GM21515 (cell line): Measurements from ENCODE around the gene RNGTT.
A peak's percentile ranks its signal among the peaks of the same experiment; 100 is the strongest.
"Not testable (repeated sequence)": the region's sequence is repeated elsewhere in the genome, so short reads cannot be mapped to it uniquely, and the experiment has no call there.

ENCODE experiments used
- ATAC-seq: cut with Tn5 transposase; IDR thresholded peaks from one replicate; pipeline ENCODE4 v1.9.1; 2021; ENCODE audit not compliant: unreplicated experiment

Gene RNGTT

DNA sequence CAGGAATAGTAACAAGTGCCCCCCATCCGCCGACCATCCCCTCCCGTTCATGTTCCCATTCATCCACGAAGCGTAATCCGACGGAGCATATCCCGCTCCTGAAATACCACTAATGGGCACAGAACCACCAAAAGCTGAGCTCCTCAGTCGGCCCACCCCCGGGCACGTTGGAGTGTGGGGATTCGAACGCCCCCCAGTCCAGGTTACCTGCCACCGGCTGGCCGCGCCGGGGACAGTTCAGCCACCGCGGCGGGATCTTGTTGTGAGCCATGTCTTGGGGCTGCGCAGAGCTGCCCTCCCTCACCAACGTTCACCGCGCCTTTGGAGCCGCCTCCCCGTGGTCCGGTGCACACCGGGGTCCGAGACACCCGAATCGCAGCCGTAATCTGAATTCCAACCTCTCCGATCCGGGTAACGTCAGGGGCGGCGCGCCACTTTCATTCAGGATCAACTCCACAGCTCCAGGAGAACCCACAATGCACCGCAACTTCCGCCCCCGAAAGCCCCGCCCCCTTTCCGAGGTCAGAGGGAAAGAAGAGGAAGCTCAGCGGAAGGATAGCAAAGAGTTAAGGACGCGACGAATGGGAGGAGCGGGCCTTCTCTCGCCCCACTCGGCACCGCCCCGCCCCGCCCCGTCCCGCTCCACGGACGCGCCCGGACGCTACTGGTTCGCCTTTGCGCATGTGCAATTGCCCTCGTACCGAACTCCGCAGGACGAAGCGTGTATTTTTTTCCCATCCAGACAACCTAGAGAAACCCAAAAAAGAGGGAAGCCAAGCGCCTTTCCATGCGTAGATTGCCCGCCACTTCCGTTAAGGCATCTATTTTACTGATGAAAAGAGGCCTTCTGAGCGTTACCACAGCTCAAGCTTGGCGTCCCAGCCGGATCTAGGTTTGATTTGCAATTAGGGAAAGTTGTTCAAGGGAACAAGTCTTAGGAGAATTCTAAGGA, at the start of gene RNGTT:
Gene RNGTT (minus strand): TSS at position 480 of the 952 bp plus-strand sequence. CDS start 209 bp downstream, at position 271.
- peak; percentile 98 for ATAC-seq

- no peak for ATAC-seq
Measured at GRCh38 chr6:89011436-89011835, 48.0 kb upstream of the RNGTT start.

- no peak for ATAC-seq
Measured at GRCh38 chr6:89010825-89011224, 47.4 kb upstream of the RNGTT start.

DNA sequence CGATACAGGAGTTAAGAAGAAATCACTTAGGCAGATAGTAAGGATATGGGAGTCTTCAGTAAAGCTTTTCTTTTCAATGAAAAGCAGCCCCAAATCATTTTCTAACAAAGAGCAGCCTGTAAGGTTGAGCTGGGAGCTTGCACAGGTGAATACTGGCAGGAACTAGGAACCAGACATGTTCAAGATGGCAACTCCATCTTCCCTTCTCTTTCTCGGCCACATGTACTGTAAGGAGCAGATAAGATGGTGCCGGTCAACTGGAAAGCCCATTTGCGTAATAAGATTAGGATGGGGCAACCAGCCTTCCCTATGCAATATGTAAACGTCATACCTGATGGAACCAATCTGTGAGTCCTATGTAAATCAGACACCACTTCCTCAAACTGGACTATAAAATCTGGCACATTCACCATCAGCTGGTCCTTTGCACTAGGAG, 46.2 kb upstream of the RNGTT start:
- no peak for ATAC-seq

DNA sequence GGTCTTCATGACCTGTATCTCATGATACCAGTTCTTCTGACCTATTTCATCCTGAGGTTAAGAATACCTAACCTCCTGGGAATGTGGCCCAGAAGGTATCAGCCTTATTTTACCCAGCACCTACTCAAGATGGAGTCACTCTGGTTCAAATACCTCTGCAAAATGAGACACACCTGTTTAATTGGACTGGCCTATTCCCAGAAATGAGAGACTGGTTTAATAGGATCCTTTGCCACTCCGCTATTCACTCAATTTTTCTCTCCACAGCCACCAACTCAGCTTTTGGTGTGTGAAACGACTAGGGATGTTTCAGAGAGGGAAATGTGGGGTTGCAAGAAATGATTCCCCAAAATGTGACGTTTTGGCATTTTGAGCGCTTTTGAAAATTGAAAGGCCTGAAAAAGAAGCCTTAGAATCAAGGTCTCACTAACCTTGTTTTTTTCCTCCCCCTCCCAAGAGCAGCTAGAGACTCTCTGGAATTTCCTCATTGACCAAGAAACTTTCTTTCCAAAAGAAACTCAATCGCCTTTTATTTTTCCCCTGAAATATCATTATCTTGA, 45.5 kb upstream of the RNGTT start:
- no peak for ATAC-seq

GRCh38 chr6:89008001-89008814, 44.8 kb upstream of the RNGTT start:
- no peak for ATAC-seq

DNA sequence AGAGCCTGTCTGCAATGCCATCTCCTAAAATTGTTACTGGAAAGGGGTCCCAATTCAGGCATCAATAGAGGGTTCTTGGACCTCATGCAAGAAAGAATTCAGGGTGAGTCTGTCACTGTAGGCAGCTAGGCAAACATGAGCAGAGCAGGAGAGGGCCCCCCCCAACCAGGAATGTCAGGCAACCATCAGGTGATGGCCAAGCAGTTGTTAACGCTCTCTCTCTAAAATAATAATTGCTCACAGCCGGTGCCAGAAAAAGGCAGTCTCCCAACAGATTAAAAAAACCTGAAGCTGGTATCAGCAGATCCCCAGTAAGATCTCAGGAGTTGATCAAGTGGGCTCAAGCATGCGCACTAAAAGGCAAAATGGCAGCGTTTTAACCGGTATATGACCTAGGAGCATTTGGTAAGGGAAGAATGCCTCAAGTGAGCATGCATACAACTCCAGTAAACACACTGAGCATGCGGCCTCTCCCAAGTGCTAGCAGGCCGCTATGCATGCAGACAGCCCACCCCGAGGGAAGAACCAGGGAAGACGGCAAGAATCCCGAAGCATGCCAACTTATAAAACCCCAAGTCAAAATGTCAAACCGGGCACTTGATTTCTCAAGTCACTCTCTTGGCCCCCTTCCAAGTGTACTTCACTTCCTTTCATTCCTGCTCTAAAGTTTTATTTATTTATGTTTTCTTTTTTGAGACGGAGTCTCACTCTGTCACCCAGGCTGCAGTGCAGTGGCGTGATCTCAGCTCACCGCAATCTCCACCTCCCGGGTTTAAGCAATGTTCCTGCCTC, 44.0 kb upstream of the RNGTT start:
- no peak for ATAC-seq

- no peak for ATAC-seq
Measured at GRCh38 chr6:89002523-89002922, 39.1 kb upstream of the RNGTT start.

DNA sequence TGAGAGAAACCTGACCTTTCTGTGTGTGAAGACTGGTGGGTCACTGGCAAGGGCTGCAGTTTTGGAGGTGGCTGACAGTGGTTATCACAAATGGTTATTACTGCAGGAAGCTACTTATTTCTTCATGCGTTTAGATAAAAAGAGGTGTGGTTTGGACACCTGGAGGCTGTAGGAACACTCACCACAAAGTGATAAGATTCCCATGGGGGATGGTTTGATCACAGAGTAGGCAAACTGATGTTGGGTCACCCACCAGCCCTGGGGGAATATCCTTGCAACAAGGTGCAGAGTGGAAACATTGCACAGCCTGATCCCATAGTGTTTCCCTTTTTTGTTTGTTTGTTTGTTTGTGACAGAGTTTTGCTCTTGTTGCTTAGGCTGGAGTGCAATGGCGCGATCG, 33.9 kb upstream of the RNGTT start:
- no peak for ATAC-seq

GRCh38 chr6:88992741-88993552, 29.5 kb upstream of the RNGTT start:
- no peak for ATAC-seq

DNA sequence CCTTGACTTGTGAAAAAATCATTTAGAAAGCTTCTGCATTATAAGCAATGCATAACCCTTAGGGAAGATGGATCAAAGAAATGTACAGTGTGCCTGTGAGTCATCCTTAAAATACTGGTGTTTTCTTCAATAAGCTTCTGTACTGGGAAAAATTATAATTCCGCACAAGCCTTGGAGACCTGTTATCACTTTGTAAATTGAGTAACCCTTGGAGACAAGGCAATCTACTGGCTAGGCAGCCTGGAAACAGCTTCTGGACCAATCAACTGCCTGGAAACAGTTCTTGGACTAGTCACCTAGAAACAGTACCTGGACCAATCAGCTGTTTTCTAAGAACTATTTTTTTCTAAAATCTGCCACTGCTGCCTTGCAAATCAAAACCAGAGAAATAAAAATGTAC, 25.8 kb upstream of the RNGTT start:
- ATAC-seq = no peak

GRCh38 chr6:88987922-88988321, 24.5 kb upstream of the RNGTT start:
- ATAC-seq = no peak

DNA sequence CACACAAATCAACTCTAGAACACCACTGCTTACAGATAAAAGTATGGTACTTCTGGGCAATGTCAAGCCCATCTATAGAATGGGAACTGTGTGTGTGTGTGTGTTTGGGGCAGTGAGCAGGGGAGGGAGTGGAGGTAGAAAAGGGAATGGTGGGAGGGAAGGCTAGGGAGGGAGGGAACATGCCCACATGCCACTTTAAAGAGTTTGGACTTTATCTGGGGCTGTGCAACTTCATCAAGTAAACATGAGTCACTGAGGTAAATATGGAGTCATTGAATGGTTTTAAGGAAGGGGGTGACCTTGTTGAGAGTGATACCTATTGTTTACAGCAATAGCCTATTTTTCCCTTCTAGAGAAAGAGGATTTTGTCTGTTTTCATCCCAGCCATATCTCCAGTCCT, 22.5 kb upstream of the RNGTT start:
- ATAC-seq = no peak

DNA sequence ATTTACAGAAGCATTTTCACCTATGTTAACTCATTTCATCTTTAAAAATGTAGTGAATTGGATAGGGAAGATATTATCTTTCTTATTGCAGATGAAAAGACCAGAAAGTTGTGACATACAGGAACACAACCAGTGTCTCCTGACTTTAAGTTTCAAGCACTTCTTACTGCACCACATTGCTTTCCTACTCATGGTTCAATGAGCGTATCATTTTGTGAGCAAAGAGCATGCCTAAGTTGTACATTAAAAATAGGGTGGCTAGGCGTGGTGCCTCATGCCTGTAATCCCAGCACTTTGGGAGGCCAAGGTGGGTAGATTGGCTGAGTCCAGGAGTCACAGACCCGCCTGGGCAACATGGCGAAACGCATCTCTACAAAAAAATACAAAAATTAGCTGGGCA, 21.2 kb upstream of the RNGTT start:
- ATAC-seq = no peak

GRCh38 chr6:88984152-88984551, 20.7 kb upstream of the RNGTT start:
- no peak for ATAC-seq

- ATAC-seq = no peak
Measured at GRCh38 chr6:88983532-88983931, 20.1 kb upstream of the RNGTT start.

DNA sequence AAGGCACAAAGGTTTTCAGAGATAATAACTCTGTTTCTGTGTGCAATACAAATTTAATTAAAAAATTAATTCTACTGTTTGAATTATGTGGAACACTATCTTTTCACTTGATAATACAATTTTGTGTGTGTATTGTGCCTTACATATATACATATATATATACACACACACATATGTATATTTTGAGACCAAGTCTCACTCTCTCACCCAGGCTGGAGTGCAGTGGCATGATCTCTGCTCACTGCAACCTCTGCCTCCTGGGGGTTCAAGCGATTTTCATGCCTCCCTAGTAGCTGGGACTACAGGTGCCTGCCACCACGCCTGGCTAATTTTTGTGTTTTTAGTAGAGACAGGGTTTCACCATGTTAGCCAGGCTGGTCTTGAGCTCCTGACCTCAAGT, 19.7 kb upstream of the RNGTT start:
- ATAC-seq = not testable (repeated sequence)

DNA sequence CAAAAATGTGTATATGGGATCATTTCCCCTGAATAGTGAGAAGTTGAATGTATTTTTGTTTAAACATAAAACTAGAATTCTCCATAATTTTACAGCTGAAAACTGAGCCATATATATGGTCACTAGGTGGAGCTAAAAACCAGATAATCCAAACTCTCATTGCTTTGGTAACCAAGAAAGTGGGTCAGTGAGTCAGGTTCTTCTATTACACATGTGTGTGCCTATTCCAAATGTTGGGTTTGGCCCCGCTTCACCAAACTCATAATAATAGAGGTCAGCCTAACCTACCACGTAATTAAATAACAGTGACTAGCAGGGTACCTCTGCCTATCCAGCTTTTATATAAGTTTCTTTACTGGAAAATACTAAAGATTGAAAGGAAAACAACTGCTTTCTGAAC, 19.3 kb upstream of the RNGTT start:
- peak; percentile 59 for ATAC-seq

- ATAC-seq = no peak
Measured at GRCh38 chr6:88975369-88975768, 12.0 kb upstream of the RNGTT start.
